SK-N-SH treated with all-trans-retinoic acid at 6 μM for 48 hours (cell line): Measurements from ENCODE around the gene SYN1.

Source experiments
- ATAC-seq: fragments of 200-7000 bp; cut with Tn5 transposase; 3 replicates; pipeline ENCODE4 v1.9.1; 2020; ENCODE audit warnings: mild to moderate bottlenecking, moderate library complexity
- ARNTL ChIP-seq: fragments of 450-650 bp; formaldehyde crosslinking; IDR thresholded peaks from 2 replicates; pipeline ENCODE4 v1.5.0; 2020; ENCODE audit warnings: low read depth, mild to moderate bottlenecking, moderate library complexity, borderline replicate concordance
- BACH2 ChIP-seq: fragments of 250-450 bp; sonication (Bioruptor Pico); IDR thresholded peaks from 2 replicates; pipeline ENCODE4 v1.9.0; 2021; ENCODE audit warnings: mild to moderate bottlenecking, borderline replicate concordance
- CSDC2 ChIP-seq: fragments of 250-450 bp; sonication (Bioruptor Pico); IDR thresholded peaks from 2 replicates; pipeline ENCODE4 v1.5.0; 2020; ENCODE audit warnings: mild to moderate bottlenecking, moderate library complexity
- ESRRG ChIP-seq: fragments of 250-450 bp; sonication (Bioruptor Pico); IDR thresholded peaks from 2 replicates; pipeline ENCODE4 v1.6.1; 2021; ENCODE audit warnings: mild to moderate bottlenecking
- GLIS3 ChIP-seq: fragments of 250-450 bp; sonication (Bioruptor Pico); IDR thresholded peaks from 2 replicates; pipeline ENCODE4 v1.5.0; 2020; ENCODE audit warnings: mild to moderate bottlenecking, moderate library complexity
- ISL1 ChIP-seq: fragments of 250-450 bp; sonication (Bioruptor Pico); IDR thresholded peaks from 2 replicates; pipeline ENCODE4 v2.1.2; 2022; ENCODE audit warnings: mild to moderate bottlenecking, moderate library complexity
- OSR1 ChIP-seq: fragments of 250-450 bp; sonication (Bioruptor Pico); IDR thresholded peaks from 2 replicates; pipeline ENCODE4 v1.8.0; 2022; ENCODE audit warnings: moderate library complexity, mild to moderate bottlenecking, inconsistent platforms
- PPARA ChIP-seq: fragments of 250-450 bp; sonication (Bioruptor Pico); IDR thresholded peaks from 2 replicates; pipeline ENCODE4 v1.5.0; 2020; ENCODE audit warnings: mild to moderate bottlenecking, borderline replicate concordance
- RARB ChIP-seq: fragments of 250-450 bp; sonication (Bioruptor Pico); IDR thresholded peaks from 2 replicates; pipeline ENCODE4 v1.8.0; 2021; ENCODE audit warnings: mild to moderate bottlenecking, moderate library complexity
- SNAI2 ChIP-seq: fragments of 250-450 bp; sonication (Bioruptor Pico); IDR thresholded peaks from 2 replicates; pipeline ENCODE4 v1.5.0; 2020; ENCODE audit warnings: mild to moderate bottlenecking, moderate library complexity
- TCF4 ChIP-seq: fragments of 250-450 bp; sonication (Bioruptor Pico); IDR thresholded peaks from 2 replicates; pipeline ENCODE4 v1.8.0; 2021; ENCODE audit warnings: mild to moderate bottlenecking, moderate library complexity, borderline replicate concordance
- TOX ChIP-seq: fragments of 250-450 bp; sonication (Bioruptor Pico); IDR thresholded peaks from 2 replicates; pipeline ENCODE4 v1.8.0; 2021; ENCODE audit warnings: mild to moderate bottlenecking, moderate library complexity, borderline replicate concordance
- ZC3H10 ChIP-seq: fragments of 250-450 bp; sonication (Bioruptor Pico); IDR thresholded peaks from 2 replicates; pipeline ENCODE4 v1.5.1; 2021; ENCODE audit warnings: mild to moderate bottlenecking, moderate library complexity
- ZFP3 ChIP-seq: fragments of 250-450 bp; sonication (Bioruptor Pico); IDR thresholded peaks from 2 replicates; pipeline ENCODE4 v1.5.0; 2020; ENCODE audit warnings: mild to moderate bottlenecking, moderate library complexity
- ZFP30 ChIP-seq: fragments of 450-650 bp; formaldehyde crosslinking; IDR thresholded peaks from 2 replicates; pipeline ENCODE4 v1.5.0; 2022; ENCODE audit warnings: mild to moderate bottlenecking, moderate library complexity
- ZNF565 ChIP-seq: fragments of 450-650 bp; formaldehyde crosslinking; conservative IDR thresholded peaks from 2 replicates; pipeline ENCODE4 v1.5.0; 2020; ENCODE audit warnings: low read depth, mild to moderate bottlenecking, moderate library complexity
- ZNF70 ChIP-seq: fragments of 450-650 bp; formaldehyde crosslinking; IDR thresholded peaks from 2 replicates; pipeline ENCODE4 v1.5.0; 2020; ENCODE audit warnings: mild to moderate bottlenecking, moderate library complexity
- ZNF8 ChIP-seq: fragments of 450-650 bp; formaldehyde crosslinking; IDR thresholded peaks from 2 replicates; pipeline ENCODE4 v1.5.0; 2020; ENCODE audit warnings: mild to moderate bottlenecking, moderate library complexity
- TF ChIP-seq, protein P1 (sequence below): fragments of 250-450 bp; sonication (Bioruptor Pico); IDR thresholded peaks from 2 replicates; pipeline ENCODE4 v1.5.1; 2021; ENCODE audit warnings: mild to moderate bottlenecking, moderate library complexity
- TF ChIP-seq, protein P2 (sequence below): fragments of 250-450 bp; sonication (Bioruptor Pico); IDR thresholded peaks from 2 replicates; pipeline ENCODE4 v1.5.1; 2020; ENCODE audit warnings: low read depth, mild to moderate bottlenecking, moderate library complexity
- TF ChIP-seq, protein P3 (sequence below): fragments of 250-450 bp; sonication (Bioruptor Pico); IDR thresholded peaks from 2 replicates; pipeline ENCODE4 v1.8.0; 2021; ENCODE audit warnings: low read depth, mild to moderate bottlenecking, moderate library complexity, borderline replicate concordance
- TF ChIP-seq, protein P4 (sequence below): fragments of 250-450 bp; sonication (Bioruptor Pico); IDR thresholded peaks from 2 replicates; pipeline ENCODE4 v1.8.0; 2020; ENCODE audit warnings: mild to moderate bottlenecking, moderate library complexity, borderline replicate concordance
- TF ChIP-seq, protein P5 (sequence below): fragments of 250-450 bp; sonication (Bioruptor Pico); IDR thresholded peaks from 2 replicates; pipeline ENCODE4 v1.5.0; 2020; ENCODE audit warnings: mild to moderate bottlenecking, moderate library complexity

Gene SYN1

DNA sequence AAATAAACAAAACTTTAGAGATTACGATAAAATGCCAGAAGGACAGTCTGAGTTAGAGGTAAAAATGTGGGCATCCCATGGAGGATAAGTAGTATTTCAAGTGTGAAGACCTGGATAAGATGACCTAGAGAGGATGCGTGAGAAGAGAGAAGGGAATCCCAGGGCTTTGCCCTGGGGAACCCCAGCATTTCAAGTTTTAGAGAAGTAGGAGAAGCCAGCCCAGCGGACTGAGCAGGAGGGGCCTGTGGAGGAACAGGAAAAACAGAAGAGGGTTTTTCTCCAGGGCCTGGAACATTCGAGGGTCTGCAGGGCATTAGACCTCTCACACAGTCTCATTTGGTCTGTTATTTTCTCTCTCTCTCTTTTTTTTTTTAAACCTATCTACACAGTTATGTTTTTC lies 13.0 kb upstream of the SYN1 start:
- TF ChIP-seq ZC3H10 (no peak), ISL1 (CRISPR knock-in tag) (no peak), ZNF8 (CRISPR knock-in tag) (no peak), ZNF70 (CRISPR knock-in tag) (no peak)

DNA sequence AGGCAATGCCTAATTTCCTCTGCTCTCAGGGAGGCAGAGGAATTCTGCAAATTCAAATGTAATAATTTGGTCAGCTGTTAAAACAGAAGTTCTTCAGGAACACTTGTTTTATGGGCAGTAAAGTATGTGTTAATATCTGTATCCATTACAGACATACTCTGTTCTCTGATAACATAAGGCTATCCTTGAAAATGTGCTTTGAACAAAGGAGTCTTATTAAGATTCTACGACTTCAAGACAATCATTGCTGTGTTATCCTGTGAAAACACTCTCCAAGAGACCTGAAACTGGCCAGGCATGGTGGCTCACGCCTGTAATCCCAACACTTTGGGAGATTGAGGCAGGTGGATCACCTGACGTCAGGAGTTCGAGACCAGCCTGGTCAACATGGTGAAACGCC lies 12.0 kb upstream of the SYN1 start:
- no peak for TF ChIP-seq SNAI2 (CRISPR knock-in tag)
- no peak for TF ChIP-seq ARNTL
- TF ChIP-seq ISL1 (CRISPR knock-in tag) = no peak
- no peak for ATAC-seq

More for the DNA sequence above, 13.0 kb upstream of the SYN1 start:
- ATAC-seq = no peak

DNA sequence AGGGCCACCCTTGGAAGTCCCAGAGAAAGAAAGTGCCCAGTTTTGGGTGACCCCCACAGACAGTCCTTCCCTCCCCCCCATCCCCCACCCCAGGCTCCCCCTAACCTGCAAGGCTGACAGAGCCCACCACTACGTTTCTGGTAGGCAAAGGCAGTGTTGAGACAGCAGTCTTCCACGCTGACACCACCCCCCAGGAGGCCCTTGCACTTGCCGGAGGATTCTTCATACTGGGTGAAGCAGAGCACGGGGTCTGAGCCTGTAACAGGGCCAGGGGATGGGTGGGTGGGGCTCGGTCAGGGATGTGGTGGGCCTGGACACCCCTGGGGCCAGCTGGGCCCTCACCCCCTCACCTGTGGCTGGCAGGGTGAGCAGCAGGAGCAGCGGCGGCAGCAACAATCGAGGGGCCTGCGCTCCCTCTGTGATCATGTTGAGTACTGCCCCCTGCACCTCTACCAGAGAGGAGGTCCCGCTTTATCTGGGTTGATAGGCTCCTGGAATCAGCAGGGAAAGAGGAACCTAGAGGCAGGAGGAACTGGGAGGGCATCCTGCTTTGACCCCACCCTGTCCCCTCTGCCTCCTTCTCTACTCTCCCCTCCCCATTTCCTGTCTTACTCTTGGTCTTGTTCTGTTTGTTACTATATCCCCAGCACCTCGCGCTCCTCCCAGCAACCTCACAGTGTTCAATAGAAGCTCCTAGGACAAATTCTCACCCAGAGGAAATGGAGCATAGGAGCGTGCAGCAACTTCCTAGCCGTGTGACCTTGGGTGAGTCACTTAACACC lies 10.0 kb upstream of the SYN1 start, which contains the start of gene CFP:
TSS of gene CFP (minus strand) at position 512 of the 782 bp plus-strand sequence. CDS start at position 426, 86 bp downstream.
- no peak for TF ChIP-seq ZC3H10
- TF ChIP-seq BACH2 (CRISPR knock-in tag) = no peak
- TF ChIP-seq, protein P1, sequence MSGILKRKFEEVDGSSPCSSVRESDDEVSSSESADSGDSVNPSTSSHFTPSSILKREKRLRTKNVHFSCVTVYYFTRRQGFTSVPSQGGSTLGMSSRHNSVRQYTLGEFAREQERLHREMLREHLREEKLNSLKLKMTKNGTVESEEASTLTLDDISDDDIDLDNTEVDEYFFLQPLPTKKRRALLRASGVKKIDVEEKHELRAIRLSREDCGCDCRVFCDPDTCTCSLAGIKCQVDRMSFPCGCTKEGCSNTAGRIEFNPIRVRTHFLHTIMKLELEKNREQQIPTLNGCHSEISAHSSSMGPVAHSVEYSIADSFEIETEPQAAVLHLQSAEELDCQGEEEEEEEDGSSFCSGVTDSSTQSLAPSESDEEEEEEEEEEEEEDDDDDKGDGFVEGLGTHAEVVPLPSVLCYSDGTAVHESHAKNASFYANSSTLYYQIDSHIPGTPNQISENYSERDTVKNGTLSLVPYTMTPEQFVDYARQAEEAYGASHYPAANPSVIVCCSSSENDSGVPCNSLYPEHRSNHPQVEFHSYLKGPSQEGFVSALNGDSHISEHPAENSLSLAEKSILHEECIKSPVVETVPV = no peak
- TF ChIP-seq TOX (CRISPR knock-in tag) = no peak
- TF ChIP-seq, protein P2, sequence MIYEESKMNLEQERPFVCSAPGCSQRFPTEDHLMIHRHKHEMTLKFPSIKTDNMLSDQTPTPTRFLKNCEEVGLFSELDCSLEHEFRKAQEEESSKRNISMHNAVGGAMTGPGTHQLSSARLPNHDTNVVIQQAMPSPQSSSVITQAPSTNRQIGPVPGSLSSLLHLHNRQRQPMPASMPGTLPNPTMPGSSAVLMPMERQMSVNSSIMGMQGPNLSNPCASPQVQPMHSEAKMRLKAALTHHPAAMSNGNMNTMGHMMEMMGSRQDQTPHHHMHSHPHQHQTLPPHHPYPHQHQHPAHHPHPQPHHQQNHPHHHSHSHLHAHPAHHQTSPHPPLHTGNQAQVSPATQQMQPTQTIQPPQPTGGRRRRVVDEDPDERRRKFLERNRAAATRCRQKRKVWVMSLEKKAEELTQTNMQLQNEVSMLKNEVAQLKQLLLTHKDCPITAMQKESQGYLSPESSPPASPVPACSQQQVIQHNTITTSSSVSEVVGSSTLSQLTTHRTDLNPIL (CRISPR knock-in tag) = no peak
- no peak for TF ChIP-seq TCF4
- no peak for TF ChIP-seq RARB (CRISPR knock-in tag)
- TF ChIP-seq ZNF70 (CRISPR knock-in tag) = no peak
- no peak for TF ChIP-seq ZFP30 (CRISPR knock-in tag)
- no peak for TF ChIP-seq ZNF565 (CRISPR knock-in tag)
- TF ChIP-seq OSR1 (CRISPR knock-in tag) = no peak
- TF ChIP-seq, protein P3, sequence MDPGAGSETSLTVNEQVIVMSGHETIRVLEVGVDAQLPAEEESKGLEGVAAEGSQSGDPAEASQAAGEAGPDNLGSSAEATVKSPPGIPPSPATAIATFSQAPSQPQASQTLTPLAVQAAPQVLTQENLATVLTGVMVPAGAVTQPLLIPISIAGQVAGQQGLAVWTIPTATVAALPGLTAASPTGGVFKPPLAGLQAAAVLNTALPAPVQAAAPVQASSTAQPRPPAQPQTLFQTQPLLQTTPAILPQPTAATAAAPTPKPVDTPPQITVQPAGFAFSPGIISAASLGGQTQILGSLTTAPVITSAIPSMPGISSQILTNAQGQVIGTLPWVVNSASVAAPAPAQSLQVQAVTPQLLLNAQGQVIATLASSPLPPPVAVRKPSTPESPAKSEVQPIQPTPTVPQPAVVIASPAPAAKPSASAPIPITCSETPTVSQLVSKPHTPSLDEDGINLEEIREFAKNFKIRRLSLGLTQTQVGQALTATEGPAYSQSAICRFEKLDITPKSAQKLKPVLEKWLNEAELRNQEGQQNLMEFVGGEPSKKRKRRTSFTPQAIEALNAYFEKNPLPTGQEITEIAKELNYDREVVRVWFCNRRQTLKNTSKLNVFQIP (CRISPR knock-in tag) = no peak
- no peak for ATAC-seq

DNA sequence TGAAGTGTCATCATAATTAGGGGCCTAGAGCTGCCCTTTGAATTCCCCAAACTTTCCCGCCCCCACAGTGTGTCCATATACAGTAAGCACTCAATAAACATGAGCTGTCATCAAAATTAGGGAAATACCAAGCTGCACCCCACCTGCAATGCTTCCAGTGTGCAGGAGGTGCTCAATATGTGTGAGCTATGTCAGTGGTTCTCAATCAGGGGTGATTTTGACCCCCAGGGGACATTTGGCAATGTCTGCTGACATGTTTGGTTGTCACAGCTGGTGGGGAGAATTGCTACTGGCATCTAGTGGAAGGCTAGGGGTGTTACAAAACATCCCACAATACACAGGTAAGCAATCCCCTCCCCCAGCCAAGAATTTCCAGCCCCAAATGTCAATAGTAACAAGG lies 9.3 kb upstream of the SYN1 start:
- TF ChIP-seq ZFP30 (CRISPR knock-in tag) (no peak), TOX (CRISPR knock-in tag) (no peak), ISL1 (CRISPR knock-in tag) (no peak), ZC3H10 (no peak), ZNF70 (CRISPR knock-in tag) (no peak), BACH2 (CRISPR knock-in tag) (no peak), OSR1 (CRISPR knock-in tag) (no peak), CSDC2 (CRISPR knock-in tag) (no peak), PPARA (CRISPR knock-in tag) (no peak), ZFP3 (CRISPR knock-in tag) (no peak), ZNF8 (CRISPR knock-in tag) (no peak), ZNF565 (CRISPR knock-in tag) (no peak), GLIS3 (CRISPR knock-in tag) (no peak), ESRRG (no peak), TCF4 (no peak)
- TF ChIP-seq, protein P2 (CRISPR knock-in tag) = no peak
- TF ChIP-seq, protein P4, sequence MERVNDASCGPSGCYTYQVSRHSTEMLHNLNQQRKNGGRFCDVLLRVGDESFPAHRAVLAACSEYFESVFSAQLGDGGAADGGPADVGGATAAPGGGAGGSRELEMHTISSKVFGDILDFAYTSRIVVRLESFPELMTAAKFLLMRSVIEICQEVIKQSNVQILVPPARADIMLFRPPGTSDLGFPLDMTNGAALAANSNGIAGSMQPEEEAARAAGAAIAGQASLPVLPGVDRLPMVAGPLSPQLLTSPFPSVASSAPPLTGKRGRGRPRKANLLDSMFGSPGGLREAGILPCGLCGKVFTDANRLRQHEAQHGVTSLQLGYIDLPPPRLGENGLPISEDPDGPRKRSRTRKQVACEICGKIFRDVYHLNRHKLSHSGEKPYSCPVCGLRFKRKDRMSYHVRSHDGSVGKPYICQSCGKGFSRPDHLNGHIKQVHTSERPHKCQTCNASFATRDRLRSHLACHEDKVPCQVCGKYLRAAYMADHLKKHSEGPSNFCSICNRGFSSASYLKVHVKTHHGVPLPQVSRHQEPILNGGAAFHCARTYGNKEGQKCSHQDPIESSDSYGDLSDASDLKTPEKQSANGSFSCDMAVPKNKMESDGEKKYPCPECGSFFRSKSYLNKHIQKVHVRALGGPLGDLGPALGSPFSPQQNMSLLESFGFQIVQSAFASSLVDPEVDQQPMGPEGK (CRISPR knock-in tag) = no peak
- TF ChIP-seq, protein P5, sequence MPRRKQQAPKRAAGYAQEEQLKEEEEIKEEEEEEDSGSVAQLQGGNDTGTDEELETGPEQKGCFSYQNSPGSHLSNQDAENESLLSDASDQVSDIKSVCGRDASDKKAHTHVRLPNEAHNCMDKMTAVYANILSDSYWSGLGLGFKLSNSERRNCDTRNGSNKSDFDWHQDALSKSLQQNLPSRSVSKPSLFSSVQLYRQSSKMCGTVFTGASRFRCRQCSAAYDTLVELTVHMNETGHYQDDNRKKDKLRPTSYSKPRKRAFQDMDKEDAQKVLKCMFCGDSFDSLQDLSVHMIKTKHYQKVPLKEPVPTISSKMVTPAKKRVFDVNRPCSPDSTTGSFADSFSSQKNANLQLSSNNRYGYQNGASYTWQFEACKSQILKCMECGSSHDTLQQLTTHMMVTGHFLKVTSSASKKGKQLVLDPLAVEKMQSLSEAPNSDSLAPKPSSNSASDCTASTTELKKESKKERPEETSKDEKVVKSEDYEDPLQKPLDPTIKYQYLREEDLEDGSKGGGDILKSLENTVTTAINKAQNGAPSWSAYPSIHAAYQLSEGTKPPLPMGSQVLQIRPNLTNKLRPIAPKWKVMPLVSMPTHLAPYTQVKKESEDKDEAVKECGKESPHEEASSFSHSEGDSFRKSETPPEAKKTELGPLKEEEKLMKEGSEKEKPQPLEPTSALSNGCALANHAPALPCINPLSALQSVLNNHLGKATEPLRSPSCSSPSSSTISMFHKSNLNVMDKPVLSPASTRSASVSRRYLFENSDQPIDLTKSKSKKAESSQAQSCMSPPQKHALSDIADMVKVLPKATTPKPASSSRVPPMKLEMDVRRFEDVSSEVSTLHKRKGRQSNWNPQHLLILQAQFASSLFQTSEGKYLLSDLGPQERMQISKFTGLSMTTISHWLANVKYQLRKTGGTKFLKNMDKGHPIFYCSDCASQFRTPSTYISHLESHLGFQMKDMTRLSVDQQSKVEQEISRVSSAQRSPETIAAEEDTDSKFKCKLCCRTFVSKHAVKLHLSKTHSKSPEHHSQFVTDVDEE = no peak
- TF ChIP-seq, protein P1 = no peak
- ATAC-seq = no peak
